Keratinocyte (primary cell): Measurements from ENCODE around the gene IPPK. TPM values are rescaled to one million over a fixed set of nuclear protein-coding genes. Genes with fewer than 3 reads are reported as not detected.

Experiments used
- DNase-seq: peaks from one replicate; pipeline ENCODE4 v3.0.0-alpha.2; 2011; ENCODE audit warnings: low read depth, missing footprints, low spot score
- FAIRE-seq: peaks from 2 replicates; lab custom pipeline; 2011; peaks lifted over from hg19 to GRCh38; lab: Jason Lieb, UNC
- H2AFZ ChIP-seq: 2 replicates; pipeline ENCODE4 v1.6.0; 2012; ENCODE audit warnings: low read length, control low read depth, inconsistent platforms; ENCODE audit not compliant: control insufficient read depth
- H3K27ac ChIP-seq: 2 replicates; pipeline ENCODE4 v1.5.1; 2011; ENCODE audit warnings: low read length; ENCODE audit not compliant: control insufficient read depth, insufficient read depth
- H3K27me3 ChIP-seq: 3 replicates; pipeline ENCODE4 v1.6.0; 2011; ENCODE audit warnings: low read length; ENCODE audit not compliant: control insufficient read depth, insufficient read depth; ENCODE audit errors: extremely low read depth
- H3K36me3 ChIP-seq, 2 experiments: 2 replicates in 1 of 2; 3 replicates in 1 of 2; pipeline ENCODE4 v1.5.1; 2011; ENCODE audit warnings: low read length in 2 of 2, mild to moderate bottlenecking in 1 of 2; ENCODE audit not compliant: control insufficient read depth in 2 of 2, insufficient read depth in 2 of 2; ENCODE audit errors: extremely low read depth in 1 of 2
- H3K4me1 ChIP-seq: 3 replicates; pipeline ENCODE4 v1.5.1; 2011; ENCODE audit warnings: low read length; ENCODE audit not compliant: control insufficient read depth, insufficient read depth; ENCODE audit errors: extremely low read depth
- H3K4me2 ChIP-seq: 3 replicates; pipeline ENCODE4 v1.6.0; 2011; ENCODE audit warnings: low read depth, low read length; ENCODE audit not compliant: control insufficient read depth, insufficient read depth; ENCODE audit errors: extremely low read depth
- H3K4me3 ChIP-seq, 3 experiments: fragments of 200-600 bp in 1 of 3; sonication (generic) in 1 of 3; 2 replicates in 2 of 3; 3 replicates in 1 of 3; pipeline ENCODE4 v1.5.1; 2011 to 2016; ENCODE audit warnings: low read length in 3 of 3, mild to moderate bottlenecking in 3 of 3, control low read depth in 2 of 3, inconsistent platforms in 1 of 3, low read depth in 1 of 3, mixed read lengths in 1 of 3, mixed run types in 1 of 3, moderate library complexity in 1 of 3; ENCODE audit not compliant: control insufficient read depth in 2 of 3, insufficient read depth in 2 of 3; ENCODE audit errors: extremely low read depth in 1 of 3
- H3K79me2 ChIP-seq: 2 replicates; pipeline ENCODE4 v1.6.0; 2012; ENCODE audit warnings: low read length; ENCODE audit not compliant: control insufficient read depth, insufficient read depth
- H3K9ac ChIP-seq: 3 replicates; pipeline ENCODE4 v1.6.0; 2011; ENCODE audit warnings: low read length; ENCODE audit not compliant: control insufficient read depth, insufficient read depth; ENCODE audit errors: extremely low read depth
- H3K9me1 ChIP-seq: 3 replicates; pipeline ENCODE4 v1.6.0; 2011; ENCODE audit warnings: low read length; ENCODE audit not compliant: control insufficient read depth, insufficient read depth; ENCODE audit errors: extremely low read depth
- H3K9me3 ChIP-seq: 2 replicates; pipeline ENCODE4 v1.5.1; 2012; ENCODE audit warnings: low read depth, low read length; ENCODE audit not compliant: control insufficient read depth
- H4K20me1 ChIP-seq: 3 replicates; pipeline ENCODE4 v1.6.0; 2011; ENCODE audit warnings: low read length; ENCODE audit not compliant: control insufficient read depth, insufficient read depth; ENCODE audit errors: extremely low read depth
- CTCF ChIP-seq, 3 experiments: IDR thresholded peaks in 1 of 3; conservative IDR thresholded peaks in 1 of 3; optimal IDR thresholded peaks in 1 of 3; 2 replicates in 2 of 3; 3 replicates in 1 of 3; pipeline versions ENCODE3 to v1.5.1; 2011; ENCODE audit warnings: low read length in 3 of 3, mild to moderate bottlenecking in 3 of 3, moderate library complexity in 2 of 3, control low read depth in 1 of 3, inconsistent platforms in 1 of 3; ENCODE audit not compliant: insufficient read depth in 2 of 3; ENCODE audit errors: extremely low read depth in 1 of 3
- EZH2 ChIP-seq: IDR thresholded peaks from one replicate; pipeline ENCODE4 v1.6.1; 2012; ENCODE audit warnings: inconsistent platforms, mild to moderate bottlenecking, low read length, moderate library complexity
- dilution Hi-C: fragments of 300-500 bp; cut with MboI; formaldehyde crosslinking; loops from one replicate; pipeline ENCODE4 v1.7.0; 2020; ENCODE audit warnings: low sequenced_read_pairs; ENCODE audit not compliant: extremely low pct_ligation_motif_present
- polyA plus RNA-seq, 5 experiments: library from polyadenylated mRNA; depleted of rRNA in 3 of 5; stranded (reverse) in 3 of 5; stranded (forward) in 1 of 5; unstranded in 1 of 5; fragments of >200 nt; gene quantifications; 1 replicate in 1 of 5; 2 replicates in 3 of 5; 3 replicates in 1 of 5; pipeline versions ENCODE4 v1.2.1 to v1.2.3, GENCODE V29; 2011 to 2012; ENCODE audit warnings: missing spikeins in 2 of 5, low read depth in 1 of 5, low replicate concordance in 1 of 5

IPPK gene
- polyA plus RNA-seq, 1 donor (not counting 4 experiments of a cell fraction or from before 2014, with no cell fraction given) = 32.4 TPM

- Histone ChIP-seq H3K9me3 (no peaks in the 10 kb centered on the region), H3K79me2 (no peaks in the 10 kb centered on the region), H3K4me3 (no peak overlapping the region), H3K36me3 (peaks cover 8 to 23% of the 10 kb centered on the region in 2 experiments), H3K27me3 (no peaks in the 10 kb centered on the region), H3K4me1 (peaks cover 15% of the 10 kb centered on the region), H3K27ac (no peak overlapping the region), H3K9me1 (no peaks in the 10 kb centered on the region), H3K9ac (no peak overlapping the region), H2AFZ (no peak overlapping the region), H3K4me2 (no peak overlapping the region), H4K20me1 (no peaks in the 10 kb centered on the region)
- peak in 1 of 3 experiments; percentile 12 for TF ChIP-seq CTCF (optimal IDR thresholded peaks at IDR 0.05 in 1 of 3, IDR thresholded peaks at IDR 0.05 in 1 of 3, conservative IDR thresholded peaks at IDR 0.05 in 1 of 3; ENCODE audit: extremely low read depth in 1 of 3, insufficient read depth in 2 of 3, low read length in 3 of 3)
- TF ChIP-seq EZH2 = no peak
- FAIRE-seq (peak; percentile 76), DNase-seq (peak; percentile 13)
- dilution Hi-C loops = no loop called here
Measured at GRCh38 chr9:92611621-92612285, 58.2 kb downstream of the IPPK start.

- no peak for TF ChIP-seq EZH2
- TF ChIP-seq CTCF (optimal IDR thresholded peaks at IDR 0.05 in 1 of 3, IDR thresholded peaks at IDR 0.05 in 1 of 3, conservative IDR thresholded peaks at IDR 0.05 in 1 of 3; ENCODE audit: extremely low read depth in 1 of 3, insufficient read depth in 2 of 3, low read length in 3 of 3) = no peak
- Histone ChIP-seq H3K9me1 (no peaks in the 10 kb centered on the region), H3K36me3 (peaks cover 4 to 17% of the 10 kb centered on the region in 2 experiments), H4K20me1 (no peaks in the 10 kb centered on the region), H2AFZ (no peak overlapping the region), H3K9ac (no peak overlapping the region), H3K27me3 (no peaks in the 10 kb centered on the region), H3K4me2 (no peak overlapping the region), H3K4me1 (peaks cover 15% of the 10 kb centered on the region), H3K4me3 (no peak overlapping the region), H3K79me2 (no peaks in the 10 kb centered on the region), H3K9me3 (no peaks in the 10 kb centered on the region), H3K27ac (no peak overlapping the region)
- DNase-seq = no peak
- no peak for FAIRE-seq
- dilution Hi-C loops = no loop called here
Measured at GRCh38 chr9:92610470-92611420, 59.2 kb downstream of the IPPK start.
